ENCODE measurements around the gene AKIP1.

Gene AKIP1

DNA sequence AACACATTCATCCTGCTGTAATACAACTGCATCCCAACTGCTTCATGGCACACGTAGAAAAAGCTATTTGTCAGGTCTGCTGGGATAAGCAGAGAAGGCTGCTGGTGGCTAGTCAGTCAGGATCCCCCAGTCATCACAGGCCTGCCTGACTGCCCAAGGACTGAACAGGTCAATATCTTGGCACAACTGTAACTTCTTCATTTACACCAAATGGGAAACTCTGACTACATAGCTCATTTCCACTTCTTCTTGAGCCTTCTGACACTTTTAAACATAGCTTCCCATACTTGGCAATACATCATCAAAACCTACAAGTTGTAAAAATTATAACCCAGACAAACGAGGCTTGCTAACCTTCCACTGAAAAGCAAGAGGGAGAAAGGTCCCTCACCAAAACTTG is 50.4 kb downstream of the AKIP1 start:
- no peak overlapping the region for H3K4me3 ChIP-seq (ENCODE audit: low read depth, low read length)
- TF ChIP-seq, protein P1, sequence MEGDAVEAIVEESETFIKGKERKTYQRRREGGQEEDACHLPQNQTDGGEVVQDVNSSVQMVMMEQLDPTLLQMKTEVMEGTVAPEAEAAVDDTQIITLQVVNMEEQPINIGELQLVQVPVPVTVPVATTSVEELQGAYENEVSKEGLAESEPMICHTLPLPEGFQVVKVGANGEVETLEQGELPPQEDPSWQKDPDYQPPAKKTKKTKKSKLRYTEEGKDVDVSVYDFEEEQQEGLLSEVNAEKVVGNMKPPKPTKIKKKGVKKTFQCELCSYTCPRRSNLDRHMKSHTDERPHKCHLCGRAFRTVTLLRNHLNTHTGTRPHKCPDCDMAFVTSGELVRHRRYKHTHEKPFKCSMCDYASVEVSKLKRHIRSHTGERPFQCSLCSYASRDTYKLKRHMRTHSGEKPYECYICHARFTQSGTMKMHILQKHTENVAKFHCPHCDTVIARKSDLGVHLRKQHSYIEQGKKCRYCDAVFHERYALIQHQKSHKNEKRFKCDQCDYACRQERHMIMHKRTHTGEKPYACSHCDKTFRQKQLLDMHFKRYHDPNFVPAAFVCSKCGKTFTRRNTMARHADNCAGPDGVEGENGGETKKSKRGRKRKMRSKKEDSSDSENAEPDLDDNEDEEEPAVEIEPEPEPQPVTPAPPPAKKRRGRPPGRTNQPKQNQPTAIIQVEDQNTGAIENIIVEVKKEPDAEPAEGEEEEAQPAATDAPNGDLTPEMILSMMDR (conservative IDR thresholded peaks at IDR 0.05; ENCODE audit: low read depth, low read length), result no peak
- DNase-seq (ENCODE audit: low read depth), result no peak

GRCh38 chr11:8962841-8963240 is 51.9 kb downstream of the AKIP1 start:
- DNase-seq (ENCODE audit: low read depth), result no peak
- TF ChIP-seq, protein P1 (conservative IDR thresholded peaks at IDR 0.05; ENCODE audit: low read depth, low read length), result no peak
- H3K4me3 ChIP-seq (ENCODE audit: low read depth, low read length), result peak overlapping the region; percentile 94

DNA sequence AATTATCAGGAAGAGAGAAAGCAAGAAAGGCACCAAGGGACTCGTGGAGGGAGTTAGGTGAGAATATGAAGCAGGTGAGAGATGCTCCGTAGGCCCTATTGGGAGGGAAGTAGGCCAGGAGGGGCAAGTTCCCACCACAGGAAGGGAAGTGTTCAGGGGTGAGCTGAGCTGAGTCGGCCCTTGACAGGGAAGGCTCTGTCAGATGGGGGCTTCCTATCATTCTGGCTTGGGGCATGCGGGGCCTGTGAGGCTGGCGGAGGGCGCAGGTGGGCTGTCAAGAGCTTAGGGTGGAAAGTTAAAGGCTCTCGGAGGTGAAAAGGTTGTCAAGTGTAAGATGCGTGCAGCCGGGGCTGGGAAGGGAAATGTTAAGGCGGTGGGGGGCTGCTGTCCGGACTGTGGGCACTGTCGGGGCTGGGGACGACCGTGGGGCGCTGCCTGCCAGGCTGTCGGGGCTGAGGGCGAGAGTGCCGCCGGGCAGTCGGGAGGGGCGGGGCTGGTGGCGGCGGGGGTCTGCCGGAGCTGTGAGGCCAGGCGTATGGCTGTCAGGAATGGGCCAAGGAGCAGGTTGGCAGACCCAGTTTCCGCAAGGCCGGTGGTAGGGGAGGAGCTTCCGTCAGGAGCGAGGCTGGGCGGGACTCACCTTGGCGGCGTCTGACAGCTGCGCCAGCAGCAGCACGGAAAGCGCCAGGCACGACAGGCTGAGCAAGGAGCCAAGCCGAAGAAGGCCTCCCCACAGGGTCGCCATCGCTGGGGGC is 52.8 kb downstream of the AKIP1 start:
- TF ChIP-seq, protein P1 (conservative IDR thresholded peaks at IDR 0.05; ENCODE audit: low read depth, low read length), result no peak
- peak; percentile 65 for DNase-seq (ENCODE audit: low read depth)
- H3K4me3 ChIP-seq (ENCODE audit: low read depth, low read length), result peak overlapping the region; percentile 94

DNA sequence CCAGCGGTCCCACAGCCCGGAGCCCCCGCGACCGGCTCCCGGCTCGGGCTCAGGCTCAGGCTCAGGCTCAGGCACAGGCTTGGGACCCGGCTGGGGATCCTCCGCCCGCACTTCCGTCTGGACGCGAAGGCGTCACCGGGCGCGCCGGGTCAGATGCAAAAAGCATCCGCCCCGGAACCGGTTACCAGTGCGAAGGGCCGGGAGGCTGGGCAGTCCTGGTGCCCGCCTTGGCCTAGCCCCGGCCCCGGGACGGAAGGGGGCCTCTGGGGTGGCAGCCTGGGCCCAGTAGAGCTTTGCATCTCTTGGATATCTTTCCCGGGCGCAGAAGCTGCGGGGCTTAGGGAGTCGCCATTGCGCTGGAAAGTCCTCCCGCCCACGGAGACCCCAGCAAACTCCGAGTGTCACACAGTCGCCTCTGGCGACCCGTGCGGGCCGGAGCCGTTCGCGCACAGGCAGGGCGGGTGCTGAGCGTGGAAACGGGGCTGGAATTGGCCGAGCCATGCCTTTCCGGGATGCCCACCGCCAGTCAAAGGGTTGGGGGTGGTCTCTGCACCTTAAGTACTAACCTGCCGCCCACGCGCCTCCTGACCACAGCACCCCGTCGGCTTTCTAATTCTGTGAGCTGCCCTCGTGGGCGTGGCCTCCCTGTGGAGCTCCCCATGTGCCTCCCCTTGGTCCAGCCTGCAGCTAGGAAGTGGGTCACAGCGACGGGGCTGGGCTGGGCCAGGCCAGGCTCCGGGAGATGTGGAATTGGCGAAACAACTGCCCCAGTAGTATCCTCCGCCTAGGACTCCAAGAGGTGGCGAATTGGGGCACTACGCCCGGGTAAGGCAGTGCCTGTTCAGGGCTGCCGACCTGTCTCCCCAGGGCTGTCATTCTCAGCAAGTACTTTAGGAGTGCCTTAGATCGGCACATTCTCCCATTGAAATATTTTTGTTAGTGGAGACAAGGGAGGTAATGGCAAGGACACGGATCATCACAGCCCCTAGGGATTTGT is 53.6 kb downstream of the AKIP1 start, which contains the start of gene TMEM9B:
Gene TMEM9B, minus strand, starts transcription at position 119 of the 997 bp plus-strand sequence. CDS start 129 bp downstream, outside the sequence.
- TF ChIP-seq, protein P1 (conservative IDR thresholded peaks at IDR 0.05; ENCODE audit: low read depth, low read length), result no peak
- DNase-seq (ENCODE audit: low read depth), result peak; percentile 81
- H3K4me3 ChIP-seq (ENCODE audit: low read depth, low read length), result peak within 1 kb of the TSS; percentile 94

DNA sequence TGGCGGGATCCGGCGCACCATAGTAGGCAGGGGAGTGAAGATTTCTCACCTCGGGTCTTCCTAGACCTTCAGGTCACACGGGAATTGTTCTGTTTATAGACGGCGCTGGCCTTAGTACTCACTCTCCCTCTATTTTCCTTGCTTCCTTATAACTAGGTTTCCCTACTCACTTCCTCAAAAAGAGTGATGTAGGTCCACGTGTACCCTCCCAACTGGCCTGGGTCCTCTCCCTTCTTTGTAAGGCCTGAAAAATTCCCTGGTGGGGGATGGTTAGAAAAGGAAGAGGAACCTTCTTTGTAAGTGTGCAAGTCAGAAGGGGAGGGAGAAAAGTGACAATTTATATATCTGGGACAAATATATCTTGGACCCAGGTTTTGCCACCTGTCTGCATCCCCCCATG is 56.2 kb downstream of the AKIP1 start:
- DNase-seq (ENCODE audit: low read depth), result no peak
- H3K4me3 ChIP-seq (ENCODE audit: low read depth, low read length), result no peak overlapping the region
- TF ChIP-seq, protein P1 (conservative IDR thresholded peaks at IDR 0.05; ENCODE audit: low read depth, low read length), result no peak
